ENCODE measurements around the gene MRPS18A.

GRCh38 chr6:43645613-43645964 is 42.0 kb downstream of the MRPS18A start:
- TF ChIP-seq CTCF (IDR thresholded peaks at IDR 0.05) (no peak), POLR2A (IDR thresholded peaks at IDR 0.05) (no peak)
